ENCODE results near the gene CBX5.
A peak's percentile ranks its signal among the peaks of the same experiment; 100 is the strongest.
"Not testable (repeated sequence)": the region's sequence is repeated elsewhere in the genome, so short reads cannot be mapped to it uniquely, and the experiment has no call there.

The CBX5 gene

GRCh38 chr12:54281694-54282093, 1.8 kb upstream of the CBX5 start:
- H3K27me3 ChIP-seq (ENCODE audit: control insufficient read depth in 2 of 2, insufficient read depth in 2 of 2, low read length in 2 of 2); H3K9me3 ChIP-seq (ENCODE audit: control insufficient read depth in 2 of 2, low read length in 2 of 2): not testable (repeated sequence)
- Histone ChIP-seq H3K27ac (ENCODE audit: low read depth in 2 of 2, low read length in 2 of 2) (peak overlapping the region; percentile 93 to 99), H3K9ac (ENCODE audit: low read depth in 1 of 2, low read length in 2 of 2) (peak overlapping the region; percentile 84 to 99), H3K36me3 (ENCODE audit: control insufficient read depth in 2 of 2, insufficient read depth in 2 of 2, low read length in 2 of 2) (peaks cover 37 to 41% of the 10 kb centered on the region in 2 donors), H3K4me1 (ENCODE audit: control insufficient read depth in 2 of 2, insufficient read depth in 2 of 2, low read length in 2 of 2) (peaks cover 50 to 60% of the 10 kb centered on the region in 2 donors), H3K4me3 (ENCODE audit: low read length in 2 of 2) (peak overlapping the region; percentile 73 to 99)

- peak overlapping the region; percentile 84 to 99 for H3K9ac ChIP-seq (ENCODE audit: low read depth in 1 of 2, low read length in 2 of 2)
- not testable (repeated sequence) for H3K27me3 ChIP-seq (ENCODE audit: control insufficient read depth in 2 of 2, insufficient read depth in 2 of 2, low read length in 2 of 2)
These were observed 1.3 kb upstream of the CBX5 start for GRCh38 chr12:54281261-54281638.

GRCh38 chr12:54280468-54281260, 742 bp upstream of the CBX5 start, which contains the start of gene HNRNPA1:
TSS of gene HNRNPA1 (plus strand) at chr12:54280726. CDS start at chr12:54280808, 82 bp downstream.
- peak within 1 kb of the TSS; percentile 84 to 99 for H3K9ac ChIP-seq (ENCODE audit: low read depth in 1 of 2, low read length in 2 of 2)
- H3K27me3 ChIP-seq (ENCODE audit: control insufficient read depth in 2 of 2, insufficient read depth in 2 of 2, low read length in 2 of 2): no peaks in the 10 kb centered on the region
- H3K4me1 ChIP-seq (ENCODE audit: control insufficient read depth in 2 of 2, insufficient read depth in 2 of 2, low read length in 2 of 2): peaks cover 47 to 50% of the 10 kb centered on the region in 2 donors
- H3K36me3 ChIP-seq (ENCODE audit: control insufficient read depth in 2 of 2, insufficient read depth in 2 of 2, low read length in 2 of 2): peaks cover 27 to 31% of the 10 kb centered on the region in 2 donors
- peak within 1 kb of the TSS; percentile 93 to 99 for H3K27ac ChIP-seq (ENCODE audit: low read depth in 2 of 2, low read length in 2 of 2)
- H3K4me3 ChIP-seq (ENCODE audit: low read length in 2 of 2): peak within 1 kb of the TSS; percentile 73 to 99
- H3K9me3 ChIP-seq (ENCODE audit: control insufficient read depth in 2 of 2, low read length in 2 of 2): no peaks in the 10 kb centered on the region

More at GRCh38 chr12:54281261-54281638, 1.3 kb upstream of the CBX5 start:
- Histone ChIP-seq H3K4me1 (ENCODE audit: control insufficient read depth in 2 of 2, insufficient read depth in 2 of 2, low read length in 2 of 2) (peaks cover 50 to 56% of the 10 kb centered on the region in 2 donors), H3K36me3 (ENCODE audit: control insufficient read depth in 2 of 2, insufficient read depth in 2 of 2, low read length in 2 of 2) (peaks cover 33 to 37% of the 10 kb centered on the region in 2 donors), H3K27ac (ENCODE audit: low read depth in 2 of 2, low read length in 2 of 2) (peak overlapping the region; percentile 93 to 99), H3K4me3 (ENCODE audit: low read length in 2 of 2) (peak overlapping the region; percentile 73 to 99)
- H3K9me3 ChIP-seq (ENCODE audit: control insufficient read depth in 2 of 2, low read length in 2 of 2): not testable (repeated sequence)

GRCh38 chr12:54279227-54279631, 693 bp downstream of the CBX5 start:
- no peaks in the 10 kb centered on the region for H3K27me3 ChIP-seq (ENCODE audit: control insufficient read depth in 2 of 2, insufficient read depth in 2 of 2, low read length in 2 of 2)
- H3K9ac ChIP-seq (ENCODE audit: low read depth in 1 of 2, low read length in 2 of 2): peak overlapping the region; percentile 77 to 98
- peaks cover 23% of the 10 kb centered on the region in 2 donors for H3K36me3 ChIP-seq (ENCODE audit: control insufficient read depth in 2 of 2, insufficient read depth in 2 of 2, low read length in 2 of 2)
- peaks cover 37 to 41% of the 10 kb centered on the region in 2 donors for H3K4me1 ChIP-seq (ENCODE audit: control insufficient read depth in 2 of 2, insufficient read depth in 2 of 2, low read length in 2 of 2)
- peak overlapping the region; percentile 93 to 99 for H3K27ac ChIP-seq (ENCODE audit: low read depth in 2 of 2, low read length in 2 of 2)
- peak overlapping the region; percentile 73 to 94 for H3K4me3 ChIP-seq (ENCODE audit: low read length in 2 of 2)
- no peaks in the 10 kb centered on the region for H3K9me3 ChIP-seq (ENCODE audit: control insufficient read depth in 2 of 2, low read length in 2 of 2)

GRCh38 chr12:54277823-54278276, 2.1 kb downstream of the CBX5 start:
- peak overlapping the region in 1 of 2 donors; percentile 94 for H3K4me3 ChIP-seq (ENCODE audit: low read length in 2 of 2)
- H3K36me3 ChIP-seq (ENCODE audit: control insufficient read depth in 2 of 2, insufficient read depth in 2 of 2, low read length in 2 of 2): peaks cover 9 to 13% of the 10 kb centered on the region in 2 donors
- H3K27ac ChIP-seq (ENCODE audit: low read depth in 2 of 2, low read length in 2 of 2): no peak overlapping the region
- no peaks in the 10 kb centered on the region for H3K9me3 ChIP-seq (ENCODE audit: control insufficient read depth in 2 of 2, low read length in 2 of 2)
- peak overlapping the region in 1 of 2 donors; percentile 77 for H3K9ac ChIP-seq (ENCODE audit: low read depth in 1 of 2, low read length in 2 of 2)
- H3K27me3 ChIP-seq (ENCODE audit: control insufficient read depth in 2 of 2, insufficient read depth in 2 of 2, low read length in 2 of 2): no peaks in the 10 kb centered on the region
- H3K4me1 ChIP-seq (ENCODE audit: control insufficient read depth in 2 of 2, insufficient read depth in 2 of 2, low read length in 2 of 2): peaks cover 23 to 28% of the 10 kb centered on the region in 2 donors

GRCh38 chr12:54276368-54276767, 3.6 kb downstream of the CBX5 start:
- H3K36me3 ChIP-seq (ENCODE audit: control insufficient read depth in 2 of 2, insufficient read depth in 2 of 2, low read length in 2 of 2): peaks cover 0 to 4% of the 10 kb centered on the region in 2 donors
- no peak overlapping the region for H3K27ac ChIP-seq (ENCODE audit: low read depth in 2 of 2, low read length in 2 of 2)
- no peaks in the 10 kb centered on the region for H3K27me3 ChIP-seq (ENCODE audit: control insufficient read depth in 2 of 2, insufficient read depth in 2 of 2, low read length in 2 of 2)
- no peaks in the 10 kb centered on the region for H3K9me3 ChIP-seq (ENCODE audit: control insufficient read depth in 2 of 2, low read length in 2 of 2)
- no peak overlapping the region for H3K4me3 ChIP-seq (ENCODE audit: low read length in 2 of 2)
- H3K9ac ChIP-seq (ENCODE audit: low read depth in 1 of 2, low read length in 2 of 2): no peak overlapping the region
- H3K4me1 ChIP-seq (ENCODE audit: control insufficient read depth in 2 of 2, insufficient read depth in 2 of 2, low read length in 2 of 2): peaks cover 10 to 14% of the 10 kb centered on the region in 2 donors

GRCh38 chr12:54273981-54274380, 5.9 kb downstream of the CBX5 start:
- peaks cover 9 to 12% of the 10 kb centered on the region in 2 donors for H3K4me1 ChIP-seq (ENCODE audit: control insufficient read depth in 2 of 2, insufficient read depth in 2 of 2, low read length in 2 of 2)
- H3K9me3 ChIP-seq (ENCODE audit: control insufficient read depth in 2 of 2, low read length in 2 of 2): no peaks in the 10 kb centered on the region
- no peak overlapping the region for H3K27ac ChIP-seq (ENCODE audit: low read depth in 2 of 2, low read length in 2 of 2)
- peaks cover 0 to 4% of the 10 kb centered on the region in 2 donors for H3K36me3 ChIP-seq (ENCODE audit: control insufficient read depth in 2 of 2, insufficient read depth in 2 of 2, low read length in 2 of 2)
- H3K27me3 ChIP-seq (ENCODE audit: control insufficient read depth in 2 of 2, insufficient read depth in 2 of 2, low read length in 2 of 2): no peaks in the 10 kb centered on the region
- H3K9ac ChIP-seq (ENCODE audit: low read depth in 1 of 2, low read length in 2 of 2): no peak overlapping the region
- H3K4me3 ChIP-seq (ENCODE audit: low read length in 2 of 2): no peak overlapping the region

GRCh38 chr12:54272214-54272613, 7.7 kb downstream of the CBX5 start:
- H3K27me3 ChIP-seq (ENCODE audit: control insufficient read depth in 2 of 2, insufficient read depth in 2 of 2, low read length in 2 of 2): no peaks in the 10 kb centered on the region
- no peaks in the 10 kb centered on the region for H3K9me3 ChIP-seq (ENCODE audit: control insufficient read depth in 2 of 2, low read length in 2 of 2)
- H3K27ac ChIP-seq (ENCODE audit: low read depth in 2 of 2, low read length in 2 of 2): no peak overlapping the region
- H3K36me3 ChIP-seq (ENCODE audit: control insufficient read depth in 2 of 2, insufficient read depth in 2 of 2, low read length in 2 of 2): peaks cover 0 to 4% of the 10 kb centered on the region in 2 donors
- H3K4me1 ChIP-seq (ENCODE audit: control insufficient read depth in 2 of 2, insufficient read depth in 2 of 2, low read length in 2 of 2): no peaks in the 10 kb centered on the region
- no peak overlapping the region for H3K4me3 ChIP-seq (ENCODE audit: low read length in 2 of 2)
- no peak overlapping the region for H3K9ac ChIP-seq (ENCODE audit: low read depth in 1 of 2, low read length in 2 of 2)

GRCh38 chr12:54270345-54270744, 9.6 kb downstream of the CBX5 start:
- H3K27me3 ChIP-seq (ENCODE audit: control insufficient read depth in 2 of 2, insufficient read depth in 2 of 2, low read length in 2 of 2): no peaks in the 10 kb centered on the region
- H3K4me1 ChIP-seq (ENCODE audit: control insufficient read depth in 2 of 2, insufficient read depth in 2 of 2, low read length in 2 of 2): no peaks in the 10 kb centered on the region
- H3K9ac ChIP-seq (ENCODE audit: low read depth in 1 of 2, low read length in 2 of 2): no peak overlapping the region
- no peaks in the 10 kb centered on the region for H3K9me3 ChIP-seq (ENCODE audit: control insufficient read depth in 2 of 2, low read length in 2 of 2)
- H3K36me3 ChIP-seq (ENCODE audit: control insufficient read depth in 2 of 2, insufficient read depth in 2 of 2, low read length in 2 of 2): peaks cover 0 to 7% of the 10 kb centered on the region in 2 donors
- no peak overlapping the region for H3K4me3 ChIP-seq (ENCODE audit: low read length in 2 of 2)
- H3K27ac ChIP-seq (ENCODE audit: low read depth in 2 of 2, low read length in 2 of 2): no peak overlapping the region

- H3K36me3 ChIP-seq (ENCODE audit: control insufficient read depth in 2 of 2, insufficient read depth in 2 of 2, low read length in 2 of 2): peaks cover 0 to 3% of the 10 kb centered on the region in 2 donors
- no peak overlapping the region for H3K27ac ChIP-seq (ENCODE audit: low read depth in 2 of 2, low read length in 2 of 2)
- H3K4me3 ChIP-seq (ENCODE audit: low read length in 2 of 2): no peak overlapping the region
- H3K4me1 ChIP-seq (ENCODE audit: control insufficient read depth in 2 of 2, insufficient read depth in 2 of 2, low read length in 2 of 2): no peaks in the 10 kb centered on the region
- H3K9ac ChIP-seq (ENCODE audit: low read depth in 1 of 2, low read length in 2 of 2): no peak overlapping the region
- H3K27me3 ChIP-seq (ENCODE audit: control insufficient read depth in 2 of 2, insufficient read depth in 2 of 2, low read length in 2 of 2): no peaks in the 10 kb centered on the region
- H3K9me3 ChIP-seq (ENCODE audit: control insufficient read depth in 2 of 2, low read length in 2 of 2): no peaks in the 10 kb centered on the region
These were observed 13.1 kb downstream of the CBX5 start for GRCh38 chr12:54266852-54267251.
